Esophagus squamous epithelium (tissue), 4 donors: Measurements from ENCODE around the gene FMN2.

Source experiments
- CTCF ChIP-seq, 6 experiments: fragments of 450-650 bp in 4 of 6; fragments of 200-600 bp in 2 of 6; sonication (generic) in 2 of 6; IDR thresholded peaks; one replicate each; pipeline ENCODE4 v1.5.1; 2016 to 2019; ENCODE audit warnings: antibody characterized with exemption in 6 of 6, mild to moderate bottlenecking in 4 of 6, moderate library complexity in 4 of 6
- POLR2A ChIP-seq, 4 donors: fragments of 450-650 bp; IDR thresholded peaks; one replicate each; pipeline ENCODE4 v1.6.1; 2017; ENCODE audit warnings: antibody characterized with exemption in 4 of 4, mild to moderate bottlenecking in 4 of 4, moderate library complexity in 3 of 4

- TF ChIP-seq CTCF (IDR thresholded peaks at IDR 0.05) (no peak), POLR2A (IDR thresholded peaks at IDR 0.05) (no peak)
These were observed 409.0 kb downstream of the FMN2 start for GRCh38 chr1:240500647-240501046.
